HCT116 (cell line): Measurements from ENCODE around the gene PACSIN2. TPM values are rescaled to one million over a fixed set of nuclear protein-coding genes. Genes with fewer than 3 reads are reported as not detected.
A peak's percentile ranks its signal among the peaks of the same experiment; 100 is the strongest.

Source experiments
- ATAC-seq: fragments of 200-7000 bp; cut with Tn5 transposase; 2 replicates; pipeline ENCODE4 v1.9.1; 2020; ENCODE audit warnings: mild to moderate bottlenecking, moderate library complexity
- BruUV-seq: library from RNA; stranded (reverse); fragments of 400-500 nt; replicated peaks from 2 replicates; lab custom pipeline; 2021; lab: Mats Ljungman, UMichigan
- CTCF ChIA-PET: fragments of 300-600 bp; sonication (Branson Sonifier 250); formaldehyde crosslinking; loops from one replicate; lab custom pipeline; 2021; ENCODE audit warnings: antibody characterized with exemption; lab: Charles Lee
- POLR2A ChIA-PET: fragments of 300-600, 350-600 bp; sonication (Branson Sonifier 250); formaldehyde crosslinking; loops from one replicate; lab custom pipeline; 2021; ENCODE audit warnings: antibody characterized with exemption; lab: Charles Lee
- RAD21 ChIA-PET, 2 experiments: fragments of 300-600 bp; sonication (Branson Sonifier 250); formaldehyde crosslinking; loops; one replicate each; lab custom pipeline; 2023; ENCODE audit warnings: low total read pairs in 2 of 2; ENCODE audit not compliant: uncharacterized antibody in 2 of 2, unreplicated experiment in 2 of 2, low non-redundant PET in 1 of 2; lab: Charles Lee
- DNase-seq: peaks from one replicate; pipeline ENCODE4 v3.0.0-alpha.2; 2010; ENCODE audit warnings: low read depth, low spot score
- H2AFZ ChIP-seq: fragments of 200-600 bp; shearing (Covaris generic), sonication (generic); 2 replicates; pipeline ENCODE4 v1.6.1; 2017; ENCODE audit warnings: low read depth, mixed run types, mixed read lengths, antibody characterized with exemption, low read length; ENCODE audit not compliant: poor library complexity, severe bottlenecking
- H3K27ac ChIP-seq: 2 replicates; pipeline ENCODE4 v1.5.1; 2012; ENCODE audit warnings: low read depth, low read length
- H3K27me3 ChIP-seq: fragments of 200-600 bp; sonication (generic); 2 replicates; pipeline ENCODE4 v1.6.1; 2016; ENCODE audit warnings: mixed run types, low read length, mixed read lengths; ENCODE audit not compliant: insufficient read depth
- H3K36me3 ChIP-seq, 2 experiments: fragments of 200-500 bp in 1 of 2; fragments of 200-600 bp in 1 of 2; sonication (Bioruptor generic) in 1 of 2; sonication (generic) in 1 of 2; 2 replicates each; pipeline versions ENCODE4 v1.5.1 to v1.6.1; 2014 to 2016; ENCODE audit warnings: low read length in 2 of 2, inconsistent platforms in 1 of 2, mixed read lengths in 1 of 2, mixed run types in 1 of 2; ENCODE audit not compliant: insufficient read depth in 2 of 2, control insufficient read depth in 1 of 2
- H3K4me1 ChIP-seq, 2 experiments: fragments of 200-600 bp in 1 of 2; sonication (generic) in 1 of 2; 2 replicates each; pipeline versions ENCODE4 v1.5.1 to v1.6.1; 2012 to 2017; ENCODE audit warnings: low read length in 2 of 2, inconsistent platforms in 1 of 2, mild to moderate bottlenecking in 1 of 2, mixed read lengths in 1 of 2, mixed run types in 1 of 2, moderate library complexity in 1 of 2; ENCODE audit not compliant: insufficient read depth in 2 of 2, control insufficient read depth in 1 of 2
- H3K4me2 ChIP-seq: fragments of 200-600 bp; sonication (generic); 2 replicates; pipeline ENCODE4 v1.6.1; 2017; ENCODE audit warnings: mixed run types, low read length, mixed read lengths
- H3K4me3 ChIP-seq, 2 experiments: fragments of 200-600 bp in 1 of 2; sonication (generic) in 1 of 2; replicated peaks in 1 of 2; 2 replicates each; pipeline ENCODE4 v1.5.1; 2011 to 2016; ENCODE audit warnings: low read length in 2 of 2, control low read depth in 1 of 2, low read depth in 1 of 2, mild to moderate bottlenecking in 1 of 2, mixed read lengths in 1 of 2, mixed run types in 1 of 2
- H3K79me2 ChIP-seq: fragments of 200-600 bp; sonication (generic); 2 replicates; pipeline ENCODE4 v1.6.1; 2017; ENCODE audit warnings: mild to moderate bottlenecking, mixed run types, low read length, moderate library complexity, mixed read lengths; ENCODE audit not compliant: insufficient read depth
- H3K9ac ChIP-seq: fragments of 200-600 bp; sonication (generic); 2 replicates; pipeline ENCODE4 v1.6.1; 2016; ENCODE audit warnings: low read length, mixed read lengths
- H3K9me2 ChIP-seq: fragments of 200-600 bp; sonication (generic), shearing (Covaris generic); 2 replicates; pipeline ENCODE4 v1.6.1; 2017; ENCODE audit warnings: mixed run types, mild to moderate bottlenecking, moderate library complexity; ENCODE audit not compliant: insufficient read depth
- H3K9me3 ChIP-seq, 2 experiments: fragments of 200-500 bp in 1 of 2; fragments of 200-600 bp in 1 of 2; sonication (Bioruptor generic) in 1 of 2; sonication (generic) in 1 of 2; 2 replicates each; pipeline ENCODE4 v1.6.1; 2014 to 2017; ENCODE audit warnings: low read length in 2 of 2, mixed read lengths in 2 of 2, inconsistent platforms in 1 of 2, low read depth in 1 of 2, mild to moderate bottlenecking in 1 of 2, mixed run types in 1 of 2, moderate library complexity in 1 of 2; ENCODE audit not compliant: control insufficient read depth in 1 of 2, insufficient read depth in 1 of 2
- H4K20me1 ChIP-seq: fragments of 200-600 bp; sonication (generic), shearing (Covaris generic); 2 replicates; pipeline ENCODE4 v1.6.1; 2017; ENCODE audit warnings: mixed run types, mild to moderate bottlenecking, moderate library complexity; ENCODE audit not compliant: insufficient read depth
- ATF3 ChIP-seq: IDR thresholded peaks from 2 replicates; pipeline ENCODE4 v1.6.1; 2012
- CBX3 ChIP-seq: IDR thresholded peaks from 2 replicates; pipeline ENCODE4 v1.6.1; 2012; ENCODE audit warnings: low read depth
- CEBPB ChIP-seq: IDR thresholded peaks from 2 replicates; pipeline ENCODE4 v1.6.1; 2012; ENCODE audit warnings: low read depth
- CTCF ChIP-seq, 3 experiments: fragments of 200-600 bp in 1 of 3; sonication (generic) in 1 of 3; IDR thresholded peaks in 2 of 3; conservative IDR thresholded peaks in 1 of 3; 2 replicates each; pipeline ENCODE4 v1.5.1; 2012 to 2017; ENCODE audit warnings: low read depth in 2 of 3, low read length in 2 of 3, antibody characterized with exemption in 1 of 3, borderline replicate concordance in 1 of 3, control low read depth in 1 of 3, mild to moderate bottlenecking in 1 of 3, mixed read lengths in 1 of 3, mixed run types in 1 of 3, moderate library complexity in 1 of 3; ENCODE audit not compliant: insufficient read depth in 1 of 3
- EGR1 ChIP-seq: IDR thresholded peaks from 2 replicates; pipeline ENCODE4 v1.6.1; 2012; ENCODE audit warnings: low read depth
- ELF1 ChIP-seq: IDR thresholded peaks from 2 replicates; pipeline ENCODE4 v1.6.1; 2012; ENCODE audit warnings: low read depth, borderline replicate concordance
- EZH2phosphoT487 ChIP-seq: fragments of 200-600 bp; IDR thresholded peaks from 2 replicates; pipeline ENCODE4 v1.6.1; 2018; ENCODE audit warnings: antibody characterized with exemption, borderline replicate concordance
- FOSL1 ChIP-seq: IDR thresholded peaks from 2 replicates; pipeline ENCODE4 v1.6.1; 2012; ENCODE audit warnings: low read depth
- JUND ChIP-seq: IDR thresholded peaks from 2 replicates; pipeline ENCODE4 v1.6.1; 2012
- POLR2AphosphoS5 ChIP-seq: IDR thresholded peaks from 2 replicates; pipeline ENCODE4 v1.6.1; 2011; ENCODE audit warnings: mild to moderate bottlenecking, low read depth, low read length, moderate library complexity
- RAD21 ChIP-seq: IDR thresholded peaks from 2 replicates; pipeline ENCODE4 v1.6.1; 2012; ENCODE audit warnings: low read depth, mild to moderate bottlenecking
- REST ChIP-seq: IDR thresholded peaks from 2 replicates; pipeline ENCODE4 v1.6.1; 2012; ENCODE audit warnings: low read depth
- SIN3A ChIP-seq: IDR thresholded peaks from 2 replicates; pipeline ENCODE4 v1.6.1; 2012; ENCODE audit warnings: low read depth
- SP1 ChIP-seq: IDR thresholded peaks from 2 replicates; pipeline ENCODE4 v1.6.1; 2012; ENCODE audit warnings: low read depth
- SRF ChIP-seq: IDR thresholded peaks from 2 replicates; pipeline ENCODE4 v1.6.1; 2012; ENCODE audit warnings: low read depth
- TCF7L2 ChIP-seq: IDR thresholded peaks from 2 replicates; pipeline ENCODE4 v1.7.0; 2011; ENCODE audit warnings: borderline replicate concordance, inconsistent platforms; ENCODE audit not compliant: insufficient read depth, insufficient read length; ENCODE audit errors: extremely low read depth
- YY1 ChIP-seq: IDR thresholded peaks from 2 replicates; pipeline ENCODE4 v1.6.1; 2011; ENCODE audit warnings: low read length, low read depth, moderate library complexity, mild to moderate bottlenecking; ENCODE audit not compliant: insufficient replicate concordance; ENCODE audit errors: extremely low read depth
- intact Hi-C: fragments of 100-400 bp; cut with micrococcal nuclease; formaldehyde crosslinking; loops from 2 replicates; pipeline ENCODE4 v1.10.0; 2022
- total RNA-seq: library from RNA; stranded (reverse); gene quantifications from one replicate; pipeline ENCODE4 v1.2.1, GENCODE V29; 2021; ENCODE audit not compliant: unreplicated experiment

PACSIN2 gene
- total RNA-seq, 1 experiment from 2014 or later, result 48.2 TPM

- Histone ChIP-seq H3K79me2 (no peaks in the 10 kb centered on the region), H3K9ac (no peak overlapping the region), H3K4me2 (no peak overlapping the region), H3K9me3 (no peaks in the 10 kb centered on the region), H2AFZ (no peak overlapping the region), H3K36me3 (no peaks in the 10 kb centered on the region; a peak in 1 of 4 replicates), H3K4me1 (no peaks in the 10 kb centered on the region), H3K4me3 (no peak overlapping the region), H3K27me3 (no peaks in the 10 kb centered on the region), H3K9me2 (no peaks in the 10 kb centered on the region), H4K20me1 (no peaks in the 10 kb centered on the region), H3K27ac (no peak overlapping the region)
- intact Hi-C loops, result no loop called here
- CTCF ChIA-PET, result interaction anchor here (0.6 to 1.7 kb wide), 11 partner anchors 9 to 445 kb away, joined by 3 to 5 read pairs (median 3); no protein-coding TSS in a partner anchor
- RAD21 ChIA-PET, result interaction anchor here in 1 of 2 experiments (0.6 to 1.1 kb wide), 2 partner anchors 113 to 192 kb away, joined by 3 read pairs; no protein-coding TSS in a partner anchor
- TF ChIP-seq RAD21 (peak; percentile 64), CTCF (IDR thresholded peaks at IDR 0.05 in 2 of 3, conservative IDR thresholded peaks at IDR 0.05 in 1 of 3; ENCODE audit: borderline replicate concordance in 1 of 3, insufficient read depth in 1 of 3, low read depth in 2 of 3, low read length in 2 of 3) (peak; percentile 56 to 86 (median 85); a peak in 5 of 6 replicates), SIN3A (no peak), EGR1 (no peak), SRF (no peak), ELF1 (no peak), CEBPB (no peak)
- DNase-seq, result no peak
- BruUV-seq, result no TSS peak
- POLR2A ChIA-PET, result interaction anchor here (0.8 kb wide), 1 partner anchor 15 kb away, joined by 3 read pairs; no protein-coding TSS in a partner anchor
- peak; percentile 92 for ATAC-seq
Observed at GRCh38 chr22:43060183-43060582, 45.2 kb upstream of the PACSIN2 start.

- Histone ChIP-seq H3K4me3 (no peak overlapping the region), H2AFZ (no peak overlapping the region), H4K20me1 (no peaks in the 10 kb centered on the region), H3K79me2 (no peaks in the 10 kb centered on the region), H3K9me3 (no peaks in the 10 kb centered on the region), H3K9ac (no peak overlapping the region), H3K4me2 (no peak overlapping the region), H3K27ac (no peak overlapping the region), H3K4me1 (no peaks in the 10 kb centered on the region), H3K36me3 (no peaks in the 10 kb centered on the region), H3K27me3 (no peaks in the 10 kb centered on the region), H3K9me2 (no peaks in the 10 kb centered on the region)
- DNase-seq (no peak), ATAC-seq (no peak)
- POLR2A ChIA-PET, result no interaction called here
- RAD21 ChIA-PET, result interaction anchor here in 1 of 2 experiments (0.7 kb wide), 1 partner anchor 33 kb away, joined by 3 read pairs; no protein-coding TSS in a partner anchor
- intact Hi-C loops, result no loop called here
- CTCF ChIA-PET, result interaction anchor here (0.7 kb wide), 1 partner anchor 14 kb away, joined by 4 read pairs; no protein-coding TSS in a partner anchor
- no TSS peak for BruUV-seq
- TF ChIP-seq CBX3 (no peak), REST (no peak), ELF1 (no peak), POLR2AphosphoS5 (no peak), JUND (no peak), ATF3 (no peak), YY1 (no peak), SP1 (no peak), FOSL1 (no peak), EZH2phosphoT487 (no peak), TCF7L2 (no peak)
Observed at GRCh38 chr22:43057641-43058040, 42.7 kb upstream of the PACSIN2 start.
